ENCODE measurements around the gene REV1. TPM values are rescaled to one million over a fixed set of nuclear protein-coding genes. Genes with fewer than 3 reads are reported as not detected.

REV1 gene
- polyA plus RNA-seq, 1 donor from 2014 or later = 15.8 TPM

GRCh38 chr2:99417396-99417795 is 72.4 kb downstream of the REV1 start:
- no peaks in the 10 kb centered on the region for H3K4me1 Mint-ChIP-seq
- no peaks in the 10 kb centered on the region for H3K27me3 Mint-ChIP-seq
- no peaks in the 10 kb centered on the region for H3K9me3 Mint-ChIP-seq
- no peak overlapping the region for H3K4me3 Mint-ChIP-seq
- peaks cover 12% of the 10 kb centered on the region for H3K36me3 Mint-ChIP-seq
- no peak overlapping the region for H3K27ac Mint-ChIP-seq

DNA sequence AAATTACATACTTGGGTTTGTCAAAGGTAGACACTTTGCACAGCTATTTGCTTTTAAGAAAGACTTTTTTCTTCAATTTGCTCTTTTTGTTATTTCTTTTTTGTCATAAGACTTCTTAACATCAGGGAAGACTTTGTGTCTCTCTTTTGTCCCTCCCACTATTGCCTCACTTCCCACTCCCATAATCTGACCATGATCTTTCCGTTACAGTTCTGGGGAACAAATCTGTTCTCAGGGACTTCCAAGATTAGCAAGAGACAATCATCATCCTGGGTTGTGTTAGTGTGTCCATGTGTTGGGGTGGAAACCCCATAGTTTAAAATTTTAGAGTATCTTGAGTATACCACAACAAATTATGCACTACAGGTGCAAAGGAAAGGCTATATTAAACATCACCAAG is 75.3 kb downstream of the REV1 start:
- no peaks in the 10 kb centered on the region for H3K4me1 Mint-ChIP-seq
- H3K27me3 Mint-ChIP-seq = no peaks in the 10 kb centered on the region
- H3K9me3 Mint-ChIP-seq = no peaks in the 10 kb centered on the region
- peaks cover 12% of the 10 kb centered on the region for H3K36me3 Mint-ChIP-seq
- H3K27ac Mint-ChIP-seq = peak overlapping the region in 1 of 3 donors; percentile 55
- H3K4me3 Mint-ChIP-seq = no peak overlapping the region

- no peaks in the 10 kb centered on the region for H3K9me3 Mint-ChIP-seq
- H3K36me3 Mint-ChIP-seq = peaks cover 7% of the 10 kb centered on the region
- no peaks in the 10 kb centered on the region for H3K4me1 Mint-ChIP-seq
- no peak overlapping the region for H3K4me3 Mint-ChIP-seq
- H3K27me3 Mint-ChIP-seq = no peaks in the 10 kb centered on the region
- peak overlapping the region in 2 of 3 donors; percentile 19 to 39 for H3K27ac Mint-ChIP-seq
Measured at GRCh38 chr2:99410276-99410675, 79.5 kb downstream of the REV1 start.

DNA sequence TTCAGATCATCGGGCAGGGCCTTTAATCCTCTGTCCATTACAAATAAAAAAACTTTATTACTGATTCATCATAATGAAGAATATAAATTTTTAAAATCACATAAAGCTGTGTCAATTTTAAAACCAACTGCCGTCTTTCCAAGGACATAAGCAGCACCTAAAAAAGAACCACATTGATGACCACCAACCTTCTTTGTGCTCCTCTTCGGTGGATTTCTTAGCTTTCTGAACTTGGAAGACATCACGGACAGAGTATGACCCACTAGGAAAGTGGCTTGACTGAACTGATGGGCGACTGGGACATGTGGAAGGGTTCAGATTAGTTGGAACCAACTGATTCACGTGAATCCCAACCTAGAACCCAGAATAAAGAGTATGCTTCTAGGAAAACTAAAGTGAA is 83.7 kb downstream of the REV1 start:
- peaks cover 3% of the 10 kb centered on the region for H3K36me3 Mint-ChIP-seq
- no peaks in the 10 kb centered on the region for H3K9me3 Mint-ChIP-seq
- H3K4me3 Mint-ChIP-seq = no peak overlapping the region
- no peaks in the 10 kb centered on the region for H3K27me3 Mint-ChIP-seq
- H3K27ac Mint-ChIP-seq = peak overlapping the region in 1 of 3 donors; percentile 32
- no peaks in the 10 kb centered on the region for H3K4me1 Mint-ChIP-seq

- Mint-ChIP-seq H3K4me1 (no peaks in the 10 kb centered on the region), H3K27me3 (no peaks in the 10 kb centered on the region), H3K4me3 (no peak overlapping the region), H3K9me3 (no peaks in the 10 kb centered on the region), H3K36me3 (peaks cover 3% of the 10 kb centered on the region), H3K27ac (no peak overlapping the region)
Measured at GRCh38 chr2:99404797-99405669, 84.8 kb downstream of the REV1 start.

DNA sequence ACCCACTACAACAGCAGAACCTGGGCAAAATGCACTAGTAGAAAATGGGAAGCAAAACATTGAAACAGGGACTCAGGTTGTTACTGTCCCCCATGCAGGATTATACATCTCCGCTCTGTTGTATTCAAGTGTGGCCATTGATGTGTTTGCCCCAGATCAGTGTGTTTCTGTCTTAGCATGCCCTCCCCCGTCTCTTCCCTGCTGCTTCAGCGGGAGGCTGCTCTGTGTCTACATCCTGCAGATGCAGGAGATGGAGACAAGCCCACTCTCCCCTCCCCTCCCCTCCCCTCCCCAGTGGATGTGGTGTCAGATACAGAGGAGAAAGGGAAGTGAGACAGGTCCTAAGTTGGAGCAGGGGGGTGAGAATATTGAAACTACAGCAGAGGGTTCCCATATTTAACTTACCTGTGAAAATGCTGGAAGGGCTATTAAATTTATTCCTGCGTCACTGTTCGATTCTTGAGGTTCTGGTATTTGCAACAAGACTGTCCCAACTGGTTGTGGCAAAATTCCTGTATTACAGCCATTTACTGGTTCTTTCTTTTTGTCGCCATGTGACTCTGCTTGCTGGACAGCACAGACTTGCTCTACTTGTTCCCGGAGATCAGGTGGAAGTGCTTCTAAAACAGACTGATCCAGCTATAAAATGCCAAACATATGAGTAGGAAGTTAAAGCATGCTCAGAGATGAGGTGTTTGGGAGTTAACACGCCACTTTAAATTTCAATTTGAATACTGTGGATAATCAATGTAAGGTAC is 85.6 kb downstream of the REV1 start:
- Mint-ChIP-seq H3K4me3 (no peak overlapping the region), H3K4me1 (no peaks in the 10 kb centered on the region), H3K27me3 (no peaks in the 10 kb centered on the region), H3K9me3 (no peaks in the 10 kb centered on the region), H3K36me3 (peaks cover 3% of the 10 kb centered on the region), H3K27ac (no peak overlapping the region)

DNA sequence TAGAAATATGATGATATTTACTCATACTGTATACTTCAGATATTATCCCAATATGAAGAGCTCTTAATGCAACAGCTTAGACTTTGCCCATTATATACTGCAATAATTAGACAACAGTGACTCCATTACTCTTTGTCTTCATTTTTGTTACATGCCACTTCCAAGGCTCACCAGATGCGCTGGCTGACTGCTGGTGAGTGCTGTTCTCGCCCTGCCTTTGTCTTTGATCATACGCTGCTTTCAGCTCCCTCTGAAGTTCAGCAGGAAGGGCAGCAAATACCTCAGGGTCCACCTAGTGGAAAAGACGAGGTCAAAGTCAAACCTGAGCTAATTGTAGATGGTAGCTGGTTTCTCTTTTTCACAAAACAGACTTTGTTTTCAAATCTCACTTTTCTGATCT is 86.3 kb downstream of the REV1 start:
- no peaks in the 10 kb centered on the region for H3K9me3 Mint-ChIP-seq
- peaks cover 3% of the 10 kb centered on the region for H3K36me3 Mint-ChIP-seq
- H3K27ac Mint-ChIP-seq = peak overlapping the region in 2 of 3 donors; percentile 12 to 45
- H3K4me3 Mint-ChIP-seq = no peak overlapping the region
- H3K4me1 Mint-ChIP-seq = no peaks in the 10 kb centered on the region
- no peaks in the 10 kb centered on the region for H3K27me3 Mint-ChIP-seq

DNA sequence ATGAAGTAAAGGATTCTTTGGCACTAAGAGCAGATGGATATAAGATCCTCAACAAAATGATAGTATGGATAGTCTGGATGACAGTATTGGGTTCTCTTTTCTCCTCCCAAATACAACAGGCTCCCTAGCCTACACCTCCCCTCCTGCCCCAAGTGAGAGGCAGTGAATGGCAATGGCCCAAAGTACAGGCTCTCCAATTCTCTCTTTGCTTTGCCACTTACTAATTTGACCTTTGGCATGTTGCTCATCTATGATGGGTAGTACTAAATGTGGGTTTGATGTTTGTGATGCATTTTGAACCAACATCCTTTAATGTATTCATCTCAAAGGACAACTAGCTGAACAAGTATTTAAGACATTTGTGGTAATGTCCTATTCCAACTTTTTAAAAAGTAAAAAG is 86.7 kb downstream of the REV1 start:
- Mint-ChIP-seq H3K4me1 (no peaks in the 10 kb centered on the region), H3K36me3 (peaks cover 3% of the 10 kb centered on the region), H3K27me3 (no peaks in the 10 kb centered on the region), H3K4me3 (no peak overlapping the region), H3K9me3 (no peaks in the 10 kb centered on the region), H3K27ac (peak overlapping the region in 2 of 3 donors; percentile 12 to 45)

DNA sequence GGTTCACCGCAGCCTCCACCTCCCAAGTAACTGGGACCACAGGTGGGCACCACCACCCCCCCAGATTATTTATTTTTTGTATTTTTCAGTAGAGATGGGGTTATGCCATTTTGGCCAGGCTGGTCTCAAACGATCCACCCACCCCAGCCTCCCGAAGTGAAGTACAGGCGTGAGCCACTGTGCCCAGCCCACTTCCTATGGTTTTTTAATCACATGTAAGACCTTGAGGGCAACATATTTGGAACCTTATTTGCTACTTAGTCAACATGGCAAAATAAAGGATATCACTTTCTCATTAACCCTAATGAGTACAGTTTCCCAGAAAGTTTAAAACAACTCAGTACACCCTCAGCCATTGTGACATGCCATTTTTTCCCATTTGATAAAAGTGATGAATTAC is 88.0 kb downstream of the REV1 start:
- H3K9me3 Mint-ChIP-seq = no peaks in the 10 kb centered on the region
- H3K27ac Mint-ChIP-seq = peak overlapping the region in 1 of 3 donors; percentile 39
- no peaks in the 10 kb centered on the region for H3K4me1 Mint-ChIP-seq
- no peak overlapping the region for H3K4me3 Mint-ChIP-seq
- H3K27me3 Mint-ChIP-seq = no peaks in the 10 kb centered on the region
- H3K36me3 Mint-ChIP-seq = peaks cover 2% of the 10 kb centered on the region

- Mint-ChIP-seq H3K27ac (peak overlapping the region in 1 of 3 donors; percentile 20), H3K4me3 (no peak overlapping the region), H3K36me3 (peaks cover 2% of the 10 kb centered on the region), H3K27me3 (no peaks in the 10 kb centered on the region), H3K4me1 (no peaks in the 10 kb centered on the region), H3K9me3 (no peaks in the 10 kb centered on the region)
Measured at GRCh38 chr2:99399795-99400194, 90.0 kb downstream of the REV1 start.

DNA sequence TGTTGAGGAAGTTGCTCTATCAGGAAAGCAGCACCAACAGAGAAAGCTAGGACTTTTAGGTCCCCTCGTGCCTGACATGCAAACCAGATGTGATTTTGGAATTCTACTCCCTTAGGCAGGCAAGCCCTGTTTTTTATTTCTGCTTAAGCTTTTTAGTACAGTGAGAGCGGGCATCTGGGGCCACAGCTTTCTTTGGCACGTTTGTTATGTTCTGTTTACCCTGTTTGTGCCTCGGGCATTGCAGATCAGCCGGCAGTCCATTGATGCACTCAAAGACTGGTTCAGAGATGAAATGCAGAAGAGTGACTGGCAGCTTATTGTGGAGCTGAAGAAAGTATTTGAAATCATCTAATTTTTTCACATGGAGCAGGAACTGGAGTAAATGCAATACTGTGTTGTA is 90.8 kb downstream of the REV1 start:
- Mint-ChIP-seq H3K4me3 (no peak overlapping the region), H3K27me3 (no peaks in the 10 kb centered on the region), H3K36me3 (peaks cover 2% of the 10 kb centered on the region), H3K4me1 (no peaks in the 10 kb centered on the region), H3K27ac (peak overlapping the region in 1 of 3 donors; percentile 27), H3K9me3 (no peaks in the 10 kb centered on the region)

- Mint-ChIP-seq H3K27me3 (no peaks in the 10 kb centered on the region), H3K4me3 (no peak overlapping the region), H3K9me3 (no peaks in the 10 kb centered on the region), H3K36me3 (peaks cover 2% of the 10 kb centered on the region), H3K4me1 (no peaks in the 10 kb centered on the region), H3K27ac (peak overlapping the region in 1 of 3 donors; percentile 3)
Measured at GRCh38 chr2:99398303-99398702, 91.5 kb downstream of the REV1 start.

- Mint-ChIP-seq H3K4me1 (no peaks in the 10 kb centered on the region), H3K27me3 (no peaks in the 10 kb centered on the region), H3K9me3 (no peaks in the 10 kb centered on the region), H3K4me3 (no peak overlapping the region), H3K36me3 (peaks cover 2% of the 10 kb centered on the region), H3K27ac (no peak overlapping the region)
Measured at GRCh38 chr2:99397266-99397920, 92.4 kb downstream of the REV1 start.

DNA sequence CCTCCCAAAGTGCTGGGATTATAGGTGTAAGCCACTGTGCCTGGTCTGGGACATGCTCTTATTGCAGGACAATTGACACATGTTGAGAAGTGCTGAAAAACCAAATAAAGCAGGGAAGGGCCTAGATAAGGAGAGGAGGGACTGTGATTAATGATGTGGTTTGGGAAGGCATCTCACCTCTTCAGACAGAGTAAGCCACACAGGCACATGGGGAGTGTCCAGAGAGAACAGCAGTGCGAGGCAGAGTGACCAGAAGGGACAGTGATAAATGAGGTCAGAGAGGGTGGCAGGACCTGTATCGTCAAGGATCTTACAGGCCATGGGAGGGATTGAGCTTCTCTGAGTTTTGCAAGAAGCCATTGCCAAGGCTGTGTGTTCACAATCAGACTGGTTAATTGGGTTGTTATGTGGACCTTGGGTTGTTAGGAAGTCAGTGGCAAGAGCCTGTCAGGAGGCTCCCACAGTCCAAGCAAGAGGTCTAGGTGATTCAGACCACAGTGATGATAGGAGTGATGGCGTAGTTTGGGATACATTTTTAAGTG is 94.2 kb downstream of the REV1 start:
- H3K4me3 Mint-ChIP-seq = no peak overlapping the region
- no peaks in the 10 kb centered on the region for H3K27me3 Mint-ChIP-seq
- no peaks in the 10 kb centered on the region for H3K36me3 Mint-ChIP-seq
- no peaks in the 10 kb centered on the region for H3K9me3 Mint-ChIP-seq
- H3K4me1 Mint-ChIP-seq = no peaks in the 10 kb centered on the region
- no peak overlapping the region for H3K27ac Mint-ChIP-seq

DNA sequence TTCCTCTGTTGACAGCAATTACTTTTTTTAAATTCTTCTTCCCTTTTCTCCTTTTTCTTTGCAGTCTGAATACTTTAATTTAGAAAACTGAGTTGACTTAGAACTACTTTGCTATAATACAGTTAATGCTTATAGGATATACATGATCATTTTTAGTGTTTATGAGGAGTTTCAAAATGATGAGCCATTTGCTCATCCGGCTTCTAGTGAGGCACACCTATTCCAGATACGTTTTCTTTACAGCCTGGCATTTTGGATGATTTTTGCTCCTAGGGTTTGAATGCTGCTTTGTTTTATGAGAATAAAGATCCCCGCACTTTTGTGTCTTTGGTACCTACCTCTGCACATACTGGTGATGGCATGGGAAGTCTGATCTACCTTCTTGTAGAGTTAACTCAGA is 99.9 kb downstream of the REV1 start:
- no peaks in the 10 kb centered on the region for H3K27me3 Mint-ChIP-seq
- peaks cover 0 to 3% (median 0%) of the 10 kb centered on the region in 3 donors for H3K4me1 Mint-ChIP-seq
- no peak overlapping the region for H3K27ac Mint-ChIP-seq
- H3K36me3 Mint-ChIP-seq = peaks cover 3% of the 10 kb centered on the region
- H3K4me3 Mint-ChIP-seq = no peak overlapping the region
- H3K9me3 Mint-ChIP-seq = no peaks in the 10 kb centered on the region
